ENCODE measurements around the gene HIC2.
"Not testable (repeated sequence)": the region's sequence is repeated elsewhere in the genome, so short reads cannot be mapped to it uniquely, and the experiment has no call there.

The HIC2 gene

GRCh38 chr22:21417227-21417746 is at the start of gene HIC2:
HIC2 (plus strand) TSS chr22:21417371; CDS start chr22:21442832, 25,461 bp downstream.
- DNase-seq (ENCODE audit: low spot score): not testable (repeated sequence)

DNA sequence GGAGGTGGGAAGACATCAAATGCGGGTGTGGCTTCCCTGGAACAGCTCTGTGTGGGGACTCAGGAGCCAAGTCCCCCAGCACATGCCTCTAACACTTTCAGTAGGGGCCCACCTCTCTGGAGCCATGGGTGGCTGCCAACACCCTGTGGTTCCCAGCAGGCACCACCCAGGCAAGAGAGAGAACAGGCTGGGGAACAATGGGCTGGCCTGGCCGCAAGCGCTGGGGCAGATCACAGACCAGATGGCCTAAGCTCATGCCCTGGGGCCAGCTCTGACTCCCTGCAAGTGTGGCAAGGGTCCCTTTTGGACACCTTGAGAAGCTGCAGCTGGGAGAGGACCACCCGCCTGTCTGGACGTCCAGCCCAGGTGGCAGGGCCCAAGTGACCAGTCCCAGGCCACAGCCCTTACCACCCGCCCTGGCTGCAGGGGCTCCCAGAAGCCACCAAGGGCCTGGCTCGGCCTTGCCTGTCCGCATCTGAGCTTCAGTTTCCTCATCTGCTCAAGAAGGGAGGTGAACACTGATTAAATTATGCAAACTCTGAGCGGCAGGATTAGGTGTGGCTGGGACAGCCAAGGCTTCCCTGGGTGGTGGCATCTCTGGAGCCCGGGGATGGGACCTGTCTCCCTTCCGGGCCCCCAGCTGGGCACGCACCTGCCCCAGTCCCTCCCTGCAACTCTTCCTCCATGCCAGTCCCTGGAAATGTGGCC is 48.4 kb upstream of the HIC2 start:
- not testable (repeated sequence) for DNase-seq (ENCODE audit: low spot score)

- DNase-seq (ENCODE audit: low spot score): not testable (repeated sequence)
Measured at GRCh38 chr22:21375880-21376279, 41.3 kb upstream of the HIC2 start.

- not testable (repeated sequence) for DNase-seq (ENCODE audit: low spot score)
Measured at GRCh38 chr22:21383701-21384467, 33.3 kb upstream of the HIC2 start, which contains the start of gene RIMBP3B. RIMBP3B (plus strand) TSS chr22:21383751; CDS start chr22:21383859, 108 bp downstream.

DNA sequence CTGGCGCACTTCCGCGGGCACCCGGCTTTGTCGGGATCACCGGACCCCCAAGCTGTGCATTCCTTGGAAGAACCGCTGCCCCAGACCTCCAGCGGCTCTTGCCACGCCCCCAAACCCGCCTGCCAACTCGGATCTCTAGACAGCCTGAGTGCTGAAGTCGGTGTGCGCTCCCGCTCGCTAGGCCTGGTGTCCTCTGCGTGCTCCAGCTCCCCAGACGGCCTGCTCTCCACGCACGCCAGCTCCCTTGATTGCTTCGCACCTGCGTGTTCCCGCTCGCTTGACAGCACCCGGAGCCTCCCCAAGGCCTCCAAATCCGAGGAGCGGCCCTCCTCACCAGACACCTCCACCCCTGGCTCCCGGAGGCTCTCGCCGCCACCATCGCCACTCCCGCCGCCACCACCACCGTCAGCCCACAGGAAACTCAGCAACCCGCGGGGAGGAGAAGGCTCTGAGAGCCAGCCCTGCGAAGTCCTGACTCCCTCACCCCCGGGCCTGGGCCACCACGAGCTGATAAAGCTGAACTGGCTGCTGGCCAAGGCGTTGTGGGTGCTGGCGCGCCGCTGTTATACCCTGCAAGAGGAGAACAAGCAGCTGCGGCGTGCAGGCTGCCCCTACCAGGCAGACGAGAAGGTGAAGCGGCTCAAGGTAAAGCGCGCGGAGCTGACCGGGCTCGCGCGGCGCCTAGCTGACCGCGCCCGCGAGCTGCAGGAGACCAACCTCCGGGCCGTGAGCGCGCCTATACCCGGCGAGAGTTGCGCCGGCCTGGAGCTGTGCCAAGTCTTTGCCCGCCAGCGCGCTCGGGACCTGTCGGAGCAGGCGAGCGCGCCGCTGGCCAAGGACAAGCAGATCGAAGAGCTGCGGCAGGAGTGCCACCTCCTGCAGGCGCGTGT is 32.5 kb upstream of the HIC2 start:
- not testable (repeated sequence) for DNase-seq (ENCODE audit: low spot score)

DNA sequence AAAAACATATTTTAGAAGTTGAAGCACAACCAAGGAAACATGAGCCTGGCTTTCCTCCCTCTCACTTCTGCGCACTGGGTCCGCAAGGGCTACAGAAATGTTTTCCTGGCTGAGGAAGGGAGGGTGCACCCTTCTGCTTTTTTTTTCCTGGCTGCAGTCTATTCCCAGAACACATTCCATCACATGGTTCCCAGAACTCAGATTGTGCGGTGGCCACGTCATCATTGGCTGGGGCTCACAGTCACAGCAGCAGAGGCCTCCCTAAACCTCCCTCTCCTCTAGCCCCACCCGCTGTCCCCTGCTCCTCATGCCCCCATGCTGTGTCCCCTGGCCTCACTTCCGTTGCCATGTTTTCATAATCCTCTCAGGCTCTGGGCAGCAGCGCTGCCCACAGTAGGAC is 27.7 kb upstream of the HIC2 start:
- DNase-seq (ENCODE audit: low spot score): not testable (repeated sequence)

DNA sequence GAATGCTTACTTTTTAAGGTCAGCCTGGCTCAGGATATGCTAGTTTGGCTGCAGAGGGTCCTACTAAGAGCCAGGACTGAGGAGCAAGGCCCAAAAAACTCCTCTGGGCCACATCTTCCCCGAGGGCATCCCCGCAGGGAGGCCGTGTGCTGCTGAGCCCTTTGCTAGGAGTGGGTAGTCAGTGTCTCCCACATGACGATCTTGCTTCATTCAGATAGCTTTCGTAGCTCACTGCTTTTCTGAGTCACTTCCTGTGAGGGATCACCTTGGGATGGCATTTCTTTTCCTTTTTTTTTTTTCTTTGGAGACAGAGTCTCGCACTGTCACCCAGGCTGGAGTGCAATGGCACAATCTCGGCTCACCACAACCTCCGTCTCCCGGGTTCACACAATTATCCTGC is 27.2 kb upstream of the HIC2 start:
- not testable (repeated sequence) for DNase-seq (ENCODE audit: low spot score)

DNA sequence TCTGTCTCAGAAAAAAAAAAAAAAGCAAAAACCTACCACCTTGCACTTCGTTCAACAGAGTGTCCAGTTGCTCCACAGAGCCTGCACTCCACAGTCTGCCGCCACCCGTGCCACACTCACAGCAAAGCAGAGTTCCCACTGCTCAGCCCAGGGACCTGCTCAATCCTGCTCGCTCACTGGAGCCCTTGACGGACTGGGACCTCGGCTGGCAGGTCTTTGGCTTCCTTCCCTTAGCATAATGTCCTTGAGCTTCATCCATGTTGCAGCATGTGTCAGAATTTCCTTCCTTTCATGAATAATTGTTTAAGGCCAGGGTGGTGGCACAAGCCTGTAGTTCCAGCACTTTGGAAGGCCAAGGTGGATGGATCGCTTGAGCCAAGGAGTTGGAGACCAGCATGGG is 22.6 kb upstream of the HIC2 start:
- not testable (repeated sequence) for DNase-seq (ENCODE audit: low spot score)

DNA sequence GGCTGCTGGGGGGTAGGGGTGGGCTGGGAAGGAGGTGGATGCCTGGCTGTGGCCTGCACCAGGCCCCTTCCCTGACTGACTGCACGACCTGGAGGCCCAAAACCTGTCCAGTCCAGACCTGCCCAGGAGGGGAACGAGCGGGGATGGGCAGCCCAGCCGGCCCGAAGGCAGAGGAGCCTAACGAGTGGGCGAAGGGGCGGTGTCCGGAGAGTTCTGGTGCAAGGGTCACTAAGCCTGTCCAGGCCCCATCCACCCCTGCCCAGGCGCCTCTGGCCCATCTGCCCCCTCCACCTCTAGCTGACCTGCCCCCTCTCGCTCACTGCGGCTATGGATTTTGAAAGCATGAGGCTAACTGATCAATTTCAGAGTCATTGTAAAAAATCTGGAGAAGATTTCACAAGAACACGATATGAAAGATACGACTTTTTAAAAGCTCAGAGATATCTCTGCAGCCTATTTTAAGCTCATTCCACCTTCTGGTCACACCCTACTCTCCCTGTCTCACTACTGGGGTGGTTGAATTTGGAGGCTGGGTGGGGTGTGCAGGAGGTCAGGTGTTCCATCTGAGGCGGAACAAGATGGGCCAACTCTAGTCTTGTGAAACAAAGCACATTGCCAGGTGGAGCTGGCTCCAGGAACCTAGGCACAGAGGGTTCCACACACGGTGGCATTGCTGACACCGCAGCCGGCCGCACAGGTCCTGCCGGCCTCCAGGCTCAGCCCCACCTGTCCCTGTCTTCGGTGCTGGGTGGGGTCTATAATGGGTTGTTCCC is 15.8 kb upstream of the HIC2 start:
- DNase-seq (ENCODE audit: low spot score): not testable (repeated sequence)

- DNase-seq (ENCODE audit: low spot score): not testable (repeated sequence)
Measured at GRCh38 chr22:21402763-21403314, 14.3 kb upstream of the HIC2 start.

GRCh38 chr22:21407139-21407538 is 10.0 kb upstream of the HIC2 start:
- not testable (repeated sequence) for DNase-seq (ENCODE audit: low spot score)

GRCh38 chr22:21407792-21408191 is 9.4 kb upstream of the HIC2 start:
- DNase-seq (ENCODE audit: low spot score): not testable (repeated sequence)

DNA sequence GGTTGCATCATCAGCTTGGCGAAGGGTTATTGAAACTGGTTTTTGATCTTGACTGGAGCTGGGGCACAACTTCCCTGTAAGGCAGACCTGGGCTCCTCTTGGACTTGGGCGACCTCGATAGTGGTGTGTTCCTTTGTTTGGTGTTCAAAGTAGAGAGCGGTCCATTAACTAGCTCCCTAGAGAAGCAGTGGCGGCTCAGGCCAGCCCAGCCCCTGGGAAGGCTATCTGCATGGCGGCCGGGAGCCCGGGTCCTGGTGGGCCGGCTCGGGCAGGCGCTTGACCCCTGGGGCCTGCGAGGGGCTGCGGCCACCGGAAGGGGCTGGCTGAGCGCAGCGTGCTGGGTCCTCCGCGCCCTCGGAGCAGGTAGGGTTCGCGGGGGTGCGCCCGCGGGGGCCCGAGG is 796 bp upstream of the HIC2 start:
- DNase-seq (ENCODE audit: low spot score): not testable (repeated sequence)

DNA sequence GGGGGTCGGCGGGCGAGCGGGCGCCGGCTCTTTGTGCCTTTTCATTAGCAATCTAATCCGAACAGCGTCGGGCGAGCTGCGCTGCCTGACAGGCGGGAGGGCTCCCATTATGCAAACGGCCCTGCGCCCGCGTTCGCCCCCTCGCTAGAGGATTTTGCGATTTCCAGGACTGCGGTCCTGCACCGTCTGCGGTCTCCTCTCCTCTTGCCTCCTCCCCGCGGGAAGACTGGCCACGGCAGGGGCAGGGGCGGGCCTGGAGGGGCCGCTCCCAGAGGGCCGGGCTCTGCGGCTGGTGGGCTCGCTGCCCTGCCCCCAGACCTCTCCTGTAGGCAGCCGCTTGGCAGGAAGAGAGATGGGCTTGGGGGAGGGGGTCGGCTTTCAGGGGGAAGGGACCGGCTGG is 682 bp downstream of the HIC2 start:
- not testable (repeated sequence) for DNase-seq (ENCODE audit: low spot score)

GRCh38 chr22:21418974-21419638 is 1.9 kb downstream of the HIC2 start:
- not testable (repeated sequence) for DNase-seq (ENCODE audit: low spot score)

- not testable (repeated sequence) for DNase-seq (ENCODE audit: low spot score)
Measured at GRCh38 chr22:21420180-21420763, 3.1 kb downstream of the HIC2 start.

DNA sequence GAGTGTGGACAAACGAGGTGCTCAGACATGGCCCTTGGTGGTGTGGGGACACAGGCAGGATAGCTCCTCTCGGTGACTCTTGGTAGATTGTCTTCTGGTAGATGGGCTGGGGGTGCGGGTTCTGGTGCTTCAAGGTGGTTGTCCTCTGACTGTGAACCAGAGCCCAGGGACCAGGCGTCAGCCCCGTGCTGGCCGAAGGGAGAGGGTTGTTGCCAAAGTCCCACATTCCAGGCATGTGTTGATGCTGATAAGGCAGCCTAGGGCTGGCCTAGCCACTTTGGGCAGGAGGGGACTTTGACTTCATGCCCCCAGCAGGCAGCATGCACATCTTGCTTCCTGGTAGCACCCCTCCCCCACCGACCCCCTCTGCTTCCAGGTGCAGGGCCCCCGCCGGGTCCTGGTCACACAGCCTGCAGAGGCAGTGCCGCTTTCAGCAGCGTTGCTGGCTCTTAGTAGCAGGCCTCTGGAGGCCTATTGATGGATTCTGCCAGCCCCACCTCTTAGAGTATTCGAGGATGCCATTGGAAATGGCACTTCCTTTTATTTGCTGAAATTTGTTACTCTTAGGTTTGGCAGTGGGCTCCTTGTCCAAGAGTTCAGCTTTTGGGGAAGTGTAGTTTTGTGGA is 7.0 kb downstream of the HIC2 start:
- not testable (repeated sequence) for DNase-seq (ENCODE audit: low spot score)

DNA sequence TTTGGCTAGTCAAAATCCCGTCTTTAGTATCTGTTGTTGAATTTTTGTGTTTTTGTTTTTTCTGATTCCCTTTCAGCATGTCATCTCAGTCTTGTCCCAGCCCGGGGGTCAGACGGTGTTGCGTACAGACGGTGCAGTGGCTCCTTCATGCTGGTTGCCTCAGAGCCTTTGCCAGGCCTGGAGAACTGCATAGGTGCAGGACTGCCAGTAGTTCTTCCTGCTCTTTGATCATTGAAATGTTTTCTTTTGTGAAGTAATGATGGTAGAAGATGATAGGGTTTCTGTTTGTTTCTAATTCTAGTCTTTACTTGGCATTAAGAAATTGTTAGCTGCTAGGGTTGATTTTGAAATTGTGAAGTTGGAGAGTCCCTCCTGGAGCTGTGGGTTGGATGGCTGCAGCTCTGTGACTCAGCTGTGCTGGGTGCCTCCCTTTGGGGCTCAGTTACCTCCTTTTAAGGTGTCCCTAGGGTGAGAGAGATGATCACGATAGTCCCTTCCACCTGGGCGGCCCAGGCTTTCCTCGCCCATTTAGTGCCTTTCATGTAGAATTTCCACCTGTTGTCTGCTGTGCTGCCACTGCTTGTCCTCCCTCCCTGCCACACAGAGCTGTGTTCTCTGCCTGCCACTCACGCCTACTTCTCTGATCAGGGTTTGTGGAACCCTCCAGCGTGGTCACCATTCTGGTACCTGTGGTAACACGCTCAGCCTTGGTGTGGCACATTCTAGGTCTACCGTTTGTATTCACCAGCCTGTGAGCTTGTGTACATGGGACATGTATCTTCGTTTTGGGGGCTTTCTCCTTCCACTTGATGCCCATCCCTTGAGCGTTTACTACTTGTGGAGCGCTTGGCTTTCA is 17.4 kb downstream of the HIC2 start:
- not testable (repeated sequence) for DNase-seq (ENCODE audit: low spot score)
